Germinal center (tissue), 1 donor: Measurements from ENCODE around the gene CBFA2T3.
"Not testable (repeated sequence)": the region's sequence is repeated elsewhere in the genome, so short reads cannot be mapped to it uniquely, and the experiment has no call there.

Experiments
- DNase-seq: peaks from one replicate; pipeline ENCODE4 v3.0.0; 2012; ENCODE audit warnings: mixed read lengths, low spot score

The CBFA2T3 gene

DNA sequence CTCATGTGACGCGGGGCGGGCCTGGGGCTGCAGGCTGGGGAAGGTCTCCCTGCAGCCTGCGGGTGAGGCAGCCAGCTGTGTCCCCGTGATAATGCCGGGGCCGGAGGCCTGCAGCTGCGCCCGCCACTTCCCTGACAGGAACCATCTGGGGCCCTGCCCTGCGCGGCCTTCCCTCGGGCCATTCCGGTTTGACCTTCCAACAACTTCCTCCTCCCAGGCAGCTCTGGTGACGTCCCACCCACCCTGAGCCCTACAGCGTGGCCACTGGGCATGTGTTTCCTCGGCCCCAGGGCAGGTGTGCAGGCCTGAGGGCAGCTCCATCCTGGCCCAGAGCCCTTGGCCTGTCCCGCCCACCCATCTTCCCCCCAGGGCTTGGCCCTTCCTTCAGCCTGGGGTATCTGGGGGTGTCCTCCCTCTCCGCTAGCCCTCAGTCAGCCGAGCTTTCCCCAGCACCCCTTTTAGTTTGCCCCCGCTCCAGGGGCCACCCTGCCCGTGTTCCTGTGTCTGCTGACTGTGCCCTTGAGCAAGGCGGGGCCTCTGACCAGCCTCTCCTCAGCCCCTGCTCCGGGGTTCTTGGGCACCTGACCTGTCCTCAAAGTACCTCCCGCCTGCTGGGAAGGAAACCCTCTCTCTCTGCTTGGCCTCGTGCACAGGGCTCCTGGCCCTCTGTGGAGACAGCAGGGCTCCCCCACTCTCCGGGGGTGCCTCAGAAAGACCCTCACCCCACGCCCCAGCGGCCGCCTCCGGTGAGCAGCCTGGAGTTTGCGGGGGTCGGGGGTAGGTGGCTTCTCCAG is at the start of gene CBFA2T3:
Gene CBFA2T3 (minus strand): TSS at position 190 of the 794 bp plus-strand sequence. CDS start 400 bp downstream, outside the sequence.
- DNase-seq: peak; percentile 47

DNA sequence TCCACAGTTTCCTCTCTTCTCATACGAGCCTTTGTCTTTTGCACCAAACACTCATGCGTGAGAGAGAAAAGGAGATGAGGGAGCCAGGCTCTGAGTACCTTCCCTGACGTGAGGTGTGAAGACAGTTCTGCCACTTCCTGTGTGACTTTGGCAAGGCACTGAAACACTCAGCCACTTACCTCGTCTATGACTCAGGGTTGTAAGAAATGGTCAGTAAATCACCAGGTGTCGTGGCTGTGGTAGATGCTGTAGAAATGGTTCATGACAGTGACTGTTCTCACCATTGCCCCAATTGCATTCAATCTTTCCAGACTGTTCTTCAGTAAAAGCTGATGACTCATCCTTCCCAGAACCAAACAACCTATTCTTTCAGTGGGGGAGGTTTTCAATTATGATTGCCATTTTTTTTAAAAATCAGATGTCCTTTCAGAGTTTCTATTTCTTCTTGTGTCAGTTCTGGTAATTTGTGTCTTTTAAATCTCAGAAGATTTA is 49.2 kb upstream of the CBFA2T3 start:
- no peak for DNase-seq

GRCh38 chr16:89025636-89026035 is 48.6 kb upstream of the CBFA2T3 start:
- DNase-seq: no peak

- DNase-seq: no peak
Observed at GRCh38 chr16:89024546-89025060, 47.6 kb upstream of the CBFA2T3 start.

DNA sequence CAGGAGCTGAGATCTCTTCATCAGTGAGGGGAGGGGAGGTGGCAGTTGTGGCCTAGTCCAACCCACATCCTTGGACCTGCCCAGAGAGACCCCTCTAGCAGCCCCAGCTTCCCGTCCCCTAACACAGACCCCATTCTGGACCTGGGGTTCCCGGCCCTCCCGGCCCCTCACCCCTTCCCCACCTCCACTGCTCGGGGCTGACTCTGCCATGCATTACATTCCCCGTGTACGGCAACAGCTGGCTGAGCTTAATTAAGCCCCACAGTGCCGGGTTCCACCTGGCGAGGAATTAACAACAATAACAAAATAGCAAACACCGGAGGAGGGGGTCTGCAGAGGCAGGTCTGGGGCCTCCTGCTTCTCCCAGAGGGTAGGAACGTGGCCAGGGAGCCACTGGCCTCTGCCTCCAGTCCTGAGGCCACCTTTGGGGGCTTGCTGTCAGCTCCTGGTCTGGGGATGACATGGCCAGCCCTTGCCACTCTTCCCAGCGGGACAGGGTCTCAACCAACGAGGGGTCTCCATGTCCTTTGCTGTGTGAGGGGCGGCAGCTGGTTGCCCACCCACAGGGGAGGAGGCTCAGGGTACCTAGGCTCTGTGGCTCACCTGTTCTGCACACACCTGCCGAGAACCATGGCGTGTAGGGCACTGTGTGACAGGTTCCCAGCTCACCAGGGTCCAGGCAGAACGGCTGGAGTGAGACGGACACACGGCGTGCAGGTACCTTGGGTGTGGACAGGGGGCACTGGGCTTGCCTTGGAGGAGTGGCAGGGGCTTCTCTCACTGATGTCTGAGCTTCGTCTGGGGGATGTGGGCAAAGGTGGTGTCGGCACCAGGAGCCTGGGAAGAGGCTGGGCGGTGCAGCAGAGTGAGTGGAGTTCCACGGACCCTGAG is 46.9 kb upstream of the CBFA2T3 start:
- DNase-seq: no peak

DNA sequence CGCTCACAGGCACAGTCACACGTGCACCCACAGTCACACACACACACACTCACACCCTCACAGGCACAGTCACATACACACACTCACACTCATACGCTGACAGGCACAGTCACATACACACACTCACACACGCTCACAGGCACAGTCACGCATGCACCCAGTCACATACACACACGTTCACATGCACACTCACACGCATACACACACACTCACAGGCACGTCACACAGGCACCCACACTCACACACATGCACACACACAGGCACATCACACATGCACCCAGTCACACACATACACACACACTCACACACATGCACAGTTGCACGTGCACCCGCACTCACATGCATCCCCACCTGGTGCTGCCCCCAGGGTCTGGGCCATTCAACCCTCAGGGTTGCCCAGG is 46.1 kb upstream of the CBFA2T3 start:
- no peak for DNase-seq

DNA sequence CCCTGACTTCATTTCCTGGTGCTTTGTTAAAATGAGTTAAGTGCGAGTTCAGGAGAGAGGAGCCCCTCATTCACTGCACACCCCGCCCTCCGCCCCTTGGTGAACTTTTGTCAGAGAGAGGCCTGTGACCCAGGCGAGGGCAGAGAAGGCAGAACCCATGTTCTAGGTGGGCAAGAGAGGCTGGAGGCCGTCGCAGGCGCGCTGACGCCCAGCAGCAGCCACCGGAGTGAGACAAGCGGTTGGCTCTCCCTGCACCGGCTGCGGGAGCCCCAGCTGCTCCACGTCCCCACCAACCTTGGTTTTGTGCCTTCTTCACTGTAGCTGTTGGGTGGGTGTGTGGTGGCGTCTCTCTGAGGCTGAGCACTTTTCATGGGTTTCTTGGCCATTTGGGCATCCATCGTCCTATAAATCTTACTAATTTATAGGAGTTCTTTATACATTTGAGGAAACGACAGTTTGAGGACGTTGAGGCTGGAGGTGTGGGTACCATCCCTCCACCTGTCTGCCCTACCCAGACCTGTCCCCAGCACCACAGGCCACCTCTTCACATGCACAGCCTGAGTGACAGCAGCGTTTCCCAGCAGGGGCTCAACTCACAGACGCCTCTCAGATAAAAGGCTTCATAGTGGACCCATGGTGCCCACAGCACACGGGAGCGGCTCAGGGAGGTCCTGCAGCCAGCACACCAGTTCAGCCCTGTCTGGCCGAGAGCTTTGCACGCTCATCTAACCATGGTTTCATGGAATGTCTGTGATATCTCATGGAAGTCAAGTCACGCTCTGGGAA is 45.2 kb upstream of the CBFA2T3 start:
- DNase-seq: no peak

GRCh38 chr16:89020925-89021595 is 44.1 kb upstream of the CBFA2T3 start:
- DNase-seq: no peak

- no peak for DNase-seq
Observed at GRCh38 chr16:89020068-89020924, 43.3 kb upstream of the CBFA2T3 start.

GRCh38 chr16:89019511-89019910 is 42.5 kb upstream of the CBFA2T3 start:
- no peak for DNase-seq

GRCh38 chr16:89018282-89019158 is 41.5 kb upstream of the CBFA2T3 start:
- DNase-seq: no peak

GRCh38 chr16:89017543-89018281 is 40.7 kb upstream of the CBFA2T3 start:
- DNase-seq: no peak

DNA sequence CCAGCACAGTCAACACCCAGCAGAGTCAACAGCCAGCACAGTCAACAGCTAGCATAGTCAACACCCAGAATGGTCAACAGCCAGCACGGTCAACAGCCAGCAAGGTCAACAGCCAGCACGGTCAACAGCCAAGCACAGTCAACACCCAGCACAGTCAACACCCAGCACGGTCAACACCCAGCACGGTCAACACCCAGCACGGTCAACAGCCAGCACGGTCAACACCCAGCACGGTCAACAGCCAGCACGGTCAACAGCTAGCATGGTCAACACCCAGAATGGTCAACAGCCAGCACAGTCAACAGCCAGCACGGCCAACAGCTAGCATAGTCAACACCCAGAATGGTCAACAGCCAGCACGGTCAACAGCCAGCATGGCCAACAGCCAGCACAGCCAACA is 39.6 kb upstream of the CBFA2T3 start:
- DNase-seq: not testable (repeated sequence)

- no peak for DNase-seq
Observed at GRCh38 chr16:89015271-89015859, 38.4 kb upstream of the CBFA2T3 start.

- no peak for DNase-seq
Observed at GRCh38 chr16:89014403-89015230, 37.6 kb upstream of the CBFA2T3 start.

GRCh38 chr16:89013692-89014402 is 36.8 kb upstream of the CBFA2T3 start:
- DNase-seq: no peak

GRCh38 chr16:89013111-89013510 is 36.1 kb upstream of the CBFA2T3 start:
- DNase-seq: no peak
